GM12875 (cell line): ENCODE results near the gene POLL.

Experiments used
- H3K4me3 ChIP-seq: one replicate; pipeline ENCODE4 v1.5.1; 2011; ENCODE audit warnings: low read depth, low read length, control low read depth
- CTCF ChIP-seq: IDR thresholded peaks from 2 replicates; pipeline ENCODE4 v1.5.1; 2011; ENCODE audit warnings: low read depth, mild to moderate bottlenecking, control low read depth, inconsistent platforms, low read length, moderate library complexity, borderline replicate concordance; ENCODE audit not compliant: insufficient read depth

Gene POLL

GRCh38 chr10:101557541-101557940 is 30.5 kb downstream of the POLL start:
- TF ChIP-seq CTCF = no peak
- H3K4me3 ChIP-seq = no peak overlapping the region

GRCh38 chr10:101552442-101552841 is 35.6 kb downstream of the POLL start:
- TF ChIP-seq CTCF = no peak
- H3K4me3 ChIP-seq = no peak overlapping the region

GRCh38 chr10:101550965-101551364 is 37.1 kb downstream of the POLL start:
- no peak for TF ChIP-seq CTCF
- H3K4me3 ChIP-seq = no peak overlapping the region

- no peak for TF ChIP-seq CTCF
- H3K4me3 ChIP-seq = no peak overlapping the region
These were observed 42.2 kb downstream of the POLL start for GRCh38 chr10:101545898-101546297.

GRCh38 chr10:101538446-101538845 is 49.6 kb downstream of the POLL start:
- H3K4me3 ChIP-seq = no peak overlapping the region
- no peak for TF ChIP-seq CTCF

DNA sequence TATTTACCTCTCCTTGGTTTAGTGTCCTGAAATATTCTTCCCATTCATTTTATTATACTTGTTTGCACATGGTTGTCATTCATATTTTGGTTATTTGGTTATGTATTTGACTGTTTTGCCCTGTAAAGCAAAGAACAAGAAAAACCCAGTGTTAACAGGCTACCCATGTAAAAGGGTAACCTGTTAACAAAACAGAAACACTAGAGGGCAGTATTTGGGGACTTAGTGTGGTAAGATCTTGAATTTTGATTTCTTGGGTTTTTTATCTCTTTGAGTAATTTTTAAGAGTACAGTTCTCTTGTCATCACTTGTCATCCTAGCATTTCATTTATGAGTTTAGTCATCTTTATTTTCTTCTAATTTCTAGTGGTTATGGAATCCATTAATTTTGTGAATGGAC is 51.3 kb downstream of the POLL start:
- no peak overlapping the region for H3K4me3 ChIP-seq
- TF ChIP-seq CTCF = peak; percentile 26; the same call in 1 of the 2 replicates

- H3K4me3 ChIP-seq = no peak overlapping the region
- no peak for TF ChIP-seq CTCF
These were observed 52.1 kb downstream of the POLL start for GRCh38 chr10:101535949-101536348.
